Loucy (cell line): Measurements from ENCODE around the gene AMFR.
"Not testable (repeated sequence)": the region's sequence is repeated elsewhere in the genome, so short reads cannot be mapped to it uniquely, and the experiment has no call there.

Source experiments
- H2AFZ ChIP-seq: fragments of 200-600 bp; sonication (generic); 2 replicates; pipeline ENCODE4 v1.6.0; 2016; ENCODE audit warnings: antibody characterized with exemption, mild to moderate bottlenecking, low read length, moderate library complexity
- H3F3A ChIP-seq: fragments of 200-600 bp; 2 replicates; pipeline ENCODE4 v1.6.0; 2016; ENCODE audit warnings: antibody characterized with exemption, low read depth, mild to moderate bottlenecking
- H3K27me3 ChIP-seq: fragments of 200-600 bp; sonication (generic); 2 replicates; pipeline ENCODE4 v1.6.1; 2014; ENCODE audit warnings: low read length, mild to moderate bottlenecking; ENCODE audit not compliant: insufficient read depth, poor library complexity, severe bottlenecking
- H3K36me3 ChIP-seq: fragments of 200-600 bp; sonication (generic); 2 replicates; pipeline ENCODE4 v1.6.1; 2016; ENCODE audit warnings: low read length; ENCODE audit not compliant: insufficient read depth
- H3K4me1 ChIP-seq: fragments of 200-600 bp; sonication (generic); 2 replicates; pipeline ENCODE4 v1.5.1; 2014; ENCODE audit warnings: low read length, mild to moderate bottlenecking; ENCODE audit not compliant: insufficient read depth, poor library complexity, severe bottlenecking
- H3K4me2 ChIP-seq: fragments of 200-600 bp; sonication (generic); 2 replicates; pipeline ENCODE4 v1.6.0; 2014; ENCODE audit warnings: antibody characterized with exemption, low read length, low read depth, mild to moderate bottlenecking; ENCODE audit not compliant: poor library complexity, severe bottlenecking
- H3K4me3 ChIP-seq: fragments of 200-600 bp; sonication (generic); 2 replicates; pipeline ENCODE4 v1.5.1; 2014; ENCODE audit warnings: low read length, mild to moderate bottlenecking, mixed read lengths; ENCODE audit not compliant: poor library complexity, severe bottlenecking
- H3K79me2 ChIP-seq: fragments of 200-600 bp; sonication (generic); 2 replicates; pipeline ENCODE4 v1.6.1; 2014; ENCODE audit warnings: low read length; ENCODE audit not compliant: insufficient read depth
- H3K9ac ChIP-seq: fragments of 200-600 bp; sonication (generic); 2 replicates; pipeline ENCODE4 v1.6.0; 2014; ENCODE audit warnings: mild to moderate bottlenecking, low read depth, low read length, moderate library complexity; ENCODE audit not compliant: poor library complexity, severe bottlenecking
- H3K9me2 ChIP-seq: fragments of 200-600 bp; sonication (generic); replicated peaks from 2 replicates; pipeline ENCODE4 v1.6.1; 2016; ENCODE audit warnings: low read depth, low read length, mixed read lengths
- H3K9me3 ChIP-seq: fragments of 200-600 bp; sonication (generic); 2 replicates; pipeline ENCODE4 v1.6.1; 2014; ENCODE audit warnings: mild to moderate bottlenecking, antibody characterized with exemption, low read length, low read depth; ENCODE audit not compliant: insufficient read depth
- H4K20me1 ChIP-seq: fragments of 200-600 bp; sonication (generic); 2 replicates; pipeline ENCODE4 v1.6.0; 2014; ENCODE audit warnings: antibody characterized with exemption, low read length, mild to moderate bottlenecking; ENCODE audit not compliant: insufficient read depth, poor library complexity, severe bottlenecking
- CTCF ChIP-seq: fragments of 200-600 bp; sonication (generic); conservative IDR thresholded peaks from 2 replicates; pipeline ENCODE4 v1.5.1; 2014; ENCODE audit warnings: mild to moderate bottlenecking, antibody characterized with exemption, low read length
- EZH2phosphoT487 ChIP-seq: fragments of 200-600 bp; IDR thresholded peaks from 2 replicates; pipeline ENCODE4 v1.6.1; 2018; ENCODE audit warnings: antibody characterized with exemption, mild to moderate bottlenecking, moderate library complexity, borderline replicate concordance

Gene AMFR

GRCh38 chr16:56399047-56399446 lies 26.3 kb downstream of the AMFR start:
- no peaks in the 10 kb centered on the region for H3F3A ChIP-seq
- H4K20me1 ChIP-seq = peaks cover 3% of the 10 kb centered on the region
- H3K9me3 ChIP-seq = no peaks in the 10 kb centered on the region
- no peak overlapping the region for H2AFZ ChIP-seq
- TF ChIP-seq EZH2phosphoT487 (no peak), CTCF (no peak)
- no peak overlapping the region for H3K9ac ChIP-seq
- peaks cover 39% of the 10 kb centered on the region for H3K36me3 ChIP-seq
- H3K4me2 ChIP-seq = no peak overlapping the region
- no peaks in the 10 kb centered on the region for H3K4me1 ChIP-seq
- no peak overlapping the region for H3K4me3 ChIP-seq
- no peaks in the 10 kb centered on the region for H3K27me3 ChIP-seq
- no peaks in the 10 kb centered on the region for H3K9me2 ChIP-seq
- H3K79me2 ChIP-seq = no peaks in the 10 kb centered on the region

GRCh38 chr16:56396724-56397123 lies 28.6 kb downstream of the AMFR start:
- not testable (repeated sequence) for H2AFZ ChIP-seq, H4K20me1 ChIP-seq, H3K9me2 ChIP-seq, H3K9ac ChIP-seq, H3K27me3 ChIP-seq, H3F3A ChIP-seq, H3K79me2 ChIP-seq, H3K4me2 ChIP-seq, H3K4me3 ChIP-seq, H3K4me1 ChIP-seq, H3K9me3 ChIP-seq
- peaks cover 26% of the 10 kb centered on the region; the same call in 1 of the 2 replicates for H3K36me3 ChIP-seq

- H3K9ac ChIP-seq = no peak overlapping the region
- H3K36me3 ChIP-seq = peaks cover 58% of the 10 kb centered on the region
- no peak overlapping the region for H3K4me3 ChIP-seq
- H3K4me1 ChIP-seq = no peaks in the 10 kb centered on the region
- H2AFZ ChIP-seq = no peak overlapping the region
- no peak overlapping the region for H3K4me2 ChIP-seq
- H3K9me2 ChIP-seq = no peaks in the 10 kb centered on the region
- H4K20me1 ChIP-seq = no peaks in the 10 kb centered on the region
- no peaks in the 10 kb centered on the region for H3K9me3 ChIP-seq
- no peak for TF ChIP-seq CTCF
- TF ChIP-seq EZH2phosphoT487 = no peak
- H3F3A ChIP-seq = no peaks in the 10 kb centered on the region
- no peaks in the 10 kb centered on the region for H3K27me3 ChIP-seq
- H3K79me2 ChIP-seq = no peaks in the 10 kb centered on the region; the same call in 1 of the 2 replicates
Observed at GRCh38 chr16:56389554-56389953, 35.8 kb downstream of the AMFR start.

GRCh38 chr16:56388209-56388608 lies 37.1 kb downstream of the AMFR start:
- no peak overlapping the region for H3K4me2 ChIP-seq
- H3K36me3 ChIP-seq = peaks cover 71% of the 10 kb centered on the region
- H4K20me1 ChIP-seq = no peaks in the 10 kb centered on the region
- H3K9me3 ChIP-seq = no peaks in the 10 kb centered on the region
- H3K79me2 ChIP-seq = no peaks in the 10 kb centered on the region; the same call in 1 of the 2 replicates
- no peaks in the 10 kb centered on the region for H3K4me1 ChIP-seq
- no peak overlapping the region for H3K9ac ChIP-seq
- no peaks in the 10 kb centered on the region for H3K9me2 ChIP-seq
- no peaks in the 10 kb centered on the region for H3K27me3 ChIP-seq
- no peaks in the 10 kb centered on the region for H3F3A ChIP-seq
- TF ChIP-seq EZH2phosphoT487 (no peak), CTCF (no peak)
- H3K4me3 ChIP-seq = no peak overlapping the region
- H2AFZ ChIP-seq = no peak overlapping the region
